Measurements from ENCODE around the gene SLC23A1. TPM values are rescaled to one million over a fixed set of nuclear protein-coding genes. Genes with fewer than 3 reads are reported as not detected.

Gene SLC23A1
- not detected for total RNA-seq

GRCh38 chr5:139383275-139383992 is at the start of gene SLC23A1:
TSS of gene SLC23A1 (minus strand) at chr5:139383297. CDS start at chr5:139383253, 44 bp downstream.

DNA sequence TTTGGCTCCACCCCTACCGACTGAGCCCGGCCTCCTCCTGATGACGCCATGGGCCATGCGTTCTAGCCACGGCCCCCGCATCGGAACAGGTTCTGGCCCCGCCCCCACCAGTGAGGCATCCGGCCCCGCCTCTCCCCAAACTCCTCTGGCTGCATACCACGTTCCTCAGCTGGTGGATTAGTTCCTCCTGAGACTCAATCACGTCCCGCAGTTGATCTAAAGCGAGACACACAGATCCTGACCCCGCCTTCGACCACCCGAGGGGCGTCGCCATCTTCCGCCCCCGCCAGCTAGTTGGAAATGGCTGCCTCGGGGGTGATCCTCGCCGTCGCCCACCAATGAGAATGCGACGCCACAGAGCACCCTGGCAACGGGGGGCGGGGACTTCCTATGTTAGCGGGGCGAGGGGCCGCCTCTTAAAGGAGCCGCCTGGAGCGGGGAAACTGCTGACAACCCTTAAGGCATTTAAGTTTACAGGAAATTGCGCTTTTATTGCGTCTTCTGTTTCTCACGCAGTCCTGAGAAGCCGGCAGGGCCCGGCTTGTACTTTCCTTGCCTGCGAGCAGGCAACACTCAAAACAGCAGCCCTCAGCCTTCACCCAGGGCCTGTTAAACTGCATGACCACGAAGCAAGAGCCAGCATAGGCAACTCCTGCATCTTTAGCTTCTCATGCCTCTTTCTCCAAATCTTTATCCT is 20.8 kb upstream of the SLC23A1 start, which contains the start of gene SPATA24:
Gene SPATA24 (minus strand): TSS at position 303 of the 697 bp plus-strand sequence. CDS start 29 bp downstream, at position 274.

DNA sequence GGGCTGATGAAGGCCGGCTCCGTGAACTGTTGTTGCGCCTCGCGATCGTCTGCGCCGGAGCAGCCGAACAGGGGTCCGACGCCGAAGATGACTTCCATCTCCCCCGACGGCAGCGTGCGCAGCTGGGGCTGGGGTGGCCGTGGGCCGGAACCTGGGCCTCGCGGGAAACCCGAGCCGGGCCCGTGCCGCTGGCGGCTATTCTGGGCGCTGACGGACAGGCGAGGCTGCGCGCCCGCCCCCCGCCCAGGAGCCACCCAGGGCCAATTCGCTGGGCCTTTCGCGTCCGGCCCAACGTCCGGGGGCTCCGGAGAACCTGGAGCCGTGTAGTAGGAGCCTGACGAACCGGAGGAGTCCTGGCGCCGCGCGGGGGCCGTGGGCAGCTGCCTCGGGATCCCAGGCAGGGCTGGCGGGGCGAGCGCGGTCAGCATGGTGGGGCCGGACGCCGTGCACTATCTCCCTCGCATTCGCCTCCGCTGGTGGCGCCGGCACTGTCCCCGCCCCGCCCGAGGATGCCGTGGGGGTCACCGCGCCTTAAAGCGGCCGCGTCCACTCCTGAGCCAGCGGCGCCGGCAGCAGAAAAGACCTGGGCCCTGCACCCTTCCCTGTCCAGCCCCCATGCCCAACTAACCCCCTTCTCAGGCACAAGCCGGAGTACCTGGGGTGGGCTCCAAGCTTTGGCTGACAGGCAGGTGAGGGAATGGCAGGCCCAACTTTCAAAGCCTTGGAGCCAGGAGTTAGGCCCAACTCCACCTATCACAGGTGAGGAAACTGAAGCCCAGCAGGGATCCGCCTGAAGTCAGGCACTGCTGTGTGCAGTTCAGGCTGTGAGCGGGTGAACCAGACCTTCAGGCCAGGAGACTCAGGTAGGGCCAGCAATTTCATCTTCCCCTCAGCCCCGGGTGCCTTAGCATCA is 11.8 kb upstream of the SLC23A1 start, which contains the start of gene PROB1:
Gene PROB1 (minus strand): TSS at position 451 of the 913 bp plus-strand sequence. CDS start 23 bp downstream, at position 428.

DNA sequence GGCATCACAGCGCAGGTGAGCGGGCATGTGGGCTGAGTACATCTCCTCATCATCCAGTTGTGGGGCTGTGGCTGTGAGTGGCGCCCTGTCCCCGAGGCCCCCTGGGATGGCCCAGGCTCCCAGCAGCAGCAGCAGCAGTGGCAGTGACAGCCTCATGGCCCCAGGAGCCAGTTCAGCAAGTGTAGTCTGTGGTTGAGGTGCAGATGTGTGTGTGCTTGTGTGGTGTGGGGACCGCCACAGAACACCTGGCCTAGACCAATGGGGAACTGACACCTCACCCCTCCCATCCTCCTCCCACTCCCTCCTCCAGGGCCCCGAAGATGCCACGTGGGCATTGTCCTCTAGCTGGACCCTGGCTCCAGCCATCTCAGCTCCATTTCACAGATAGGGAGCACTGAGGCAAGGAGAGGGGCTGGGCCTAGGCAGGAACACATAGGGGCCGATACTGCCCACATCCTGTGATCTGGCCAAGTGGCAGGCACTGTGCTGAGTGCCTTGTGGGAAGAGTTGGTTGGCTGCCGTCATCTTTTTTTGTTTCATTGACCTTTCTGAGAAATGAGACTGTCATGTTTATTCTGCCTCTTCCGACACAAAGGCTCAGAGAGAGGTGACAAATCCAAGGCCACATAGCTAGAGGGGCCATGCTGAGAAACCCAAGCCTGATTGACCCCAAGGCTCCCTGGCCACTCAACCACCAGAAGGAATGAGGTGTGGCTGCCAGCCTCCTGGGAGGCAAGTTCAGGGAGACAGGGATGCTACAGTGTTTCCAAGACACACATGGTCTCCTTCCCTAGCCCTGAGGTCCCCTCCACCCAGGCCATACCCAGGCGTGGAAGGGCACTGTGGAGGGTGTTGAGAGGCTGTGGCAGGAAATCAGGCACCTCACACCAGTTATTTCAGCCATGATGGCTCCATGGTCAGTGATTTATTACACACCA is 6.9 kb upstream of the SLC23A1 start, which contains the start of gene MZB1:
Gene MZB1 (minus strand): TSS at position 213 of the 938 bp plus-strand sequence. CDS start 57 bp downstream, at position 156.

GRCh38 chr5:139341689-139342422 is 41.2 kb downstream of the SLC23A1 start, which contains the start of gene PAIP2:
TSS of gene PAIP2 (plus strand) at chr5:139341854. CDS start at chr5:139363785, 21,931 bp downstream.

Other genes with a start within 250 kb of the SLC23A1 start
- gene SIL1, start 184.9 kb downstream of the SLC23A1 start, total RNA-seq, result 22.8 TPM
- gene MATR3, start 89.6 kb downstream of the SLC23A1 start, total RNA-seq, result 743 TPM
- 98.0 TPM for gene PAIP2, start 41.4 kb downstream of the SLC23A1 start, total RNA-seq
- not detected for gene MZB1, start 6.6 kb upstream of the SLC23A1 start, total RNA-seq
- gene PROB1, start 11.8 kb upstream of the SLC23A1 start, total RNA-seq, result 0.94 TPM
- 6.6 TPM for gene SPATA24, start 20.8 kb upstream of the SLC23A1 start, total RNA-seq
- gene DNAJC18, start 56.2 kb upstream of the SLC23A1 start, total RNA-seq, result 44.1 TPM
- 4.7 TPM for gene ECSCR, start 79.4 kb upstream of the SLC23A1 start, total RNA-seq
- not detected for gene SMIM33, start 87.7 kb upstream of the SLC23A1 start, total RNA-seq
- 2.8 TPM for gene STING1, start 99.5 kb upstream of the SLC23A1 start, total RNA-seq
- gene UBE2D2, start 178.0 kb upstream of the SLC23A1 start, total RNA-seq, result 121 TPM

Measured in parietal lobe (tissue), 1 donor.